Neural progenitor cell (in vitro differentiated cells): ENCODE data around the gene ALKBH7. TPM values are rescaled to one million over a fixed set of nuclear protein-coding genes. Genes with fewer than 3 reads are reported as not detected.
A peak's percentile ranks its signal among the peaks of the same experiment; 100 is the strongest.

ENCODE experiments used
- DNase-seq: peaks from one replicate; pipeline ENCODE4 v3.0.0-alpha.2; 2016; ENCODE audit warnings: low spot score
- H2AFZ ChIP-seq: fragments of 200-600 bp; sonication (generic); replicated peaks from 2 replicates; pipeline ENCODE4 v1.6.1; 2016; ENCODE audit warnings: antibody characterized with exemption
- H3F3A ChIP-seq: fragments of 200-600 bp; sonication (generic); 2 replicates; pipeline ENCODE4 v1.6.1; 2016; ENCODE audit warnings: antibody characterized with exemption, low read depth
- H3K27ac ChIP-seq: fragments of 200-600 bp; sonication (generic); 2 replicates; pipeline ENCODE4 v1.5.1; 2016; ENCODE audit warnings: mild to moderate bottlenecking
- H3K27me3 ChIP-seq: fragments of 200-600 bp; sonication (generic); 2 replicates; pipeline ENCODE4 v1.6.1; 2016; ENCODE audit warnings: mild to moderate bottlenecking, moderate library complexity
- H3K36me3 ChIP-seq: fragments of 200-600 bp; sonication (generic); 2 replicates; pipeline ENCODE4 v1.5.1; 2016
- H3K4me1 ChIP-seq: fragments of 200-600 bp; sonication (generic); 2 replicates; pipeline ENCODE4 v1.6.1; 2016; ENCODE audit warnings: mixed run types
- H3K4me2 ChIP-seq: fragments of 200-600 bp; sonication (generic); 2 replicates; pipeline ENCODE4 v1.6.1; 2016
- H3K4me3 ChIP-seq: fragments of 200-600 bp; sonication (generic); 2 replicates; pipeline ENCODE4 v1.5.1; 2016
- H3K79me2 ChIP-seq: fragments of 200-600 bp; sonication (generic); 2 replicates; pipeline ENCODE4 v1.6.1; 2016; ENCODE audit warnings: low read depth
- H3K9ac ChIP-seq: fragments of 200-600 bp; sonication (generic); 2 replicates; pipeline ENCODE4 v1.6.1; 2016
- H3K9me3 ChIP-seq: fragments of 200-600 bp; sonication (generic); 2 replicates; pipeline ENCODE4 v1.5.1; 2016; ENCODE audit warnings: low read depth
- H4K20me1 ChIP-seq: fragments of 200-600 bp; sonication (generic); 2 replicates; pipeline ENCODE4 v1.6.1; 2016; ENCODE audit warnings: low read depth
- H3K27ac Mint-ChIP-seq: 3 replicates; pipeline ENCODE4 v1.8.0; 2021; ENCODE audit warnings: mixed read lengths
- H3K27me3 Mint-ChIP-seq: 2 replicates; pipeline ENCODE4 v1.8.0; 2022; ENCODE audit warnings: low read depth, mild to moderate bottlenecking, inconsistent platforms, moderate library complexity, mixed read lengths; ENCODE audit not compliant: insufficient read depth
- H3K36me3 Mint-ChIP-seq: 3 replicates; pipeline ENCODE4 v1.8.0; 2021; ENCODE audit warnings: mixed read lengths
- H3K4me1 Mint-ChIP-seq: 3 replicates; pipeline ENCODE4 v1.8.0; 2021; ENCODE audit warnings: mixed read lengths
- H3K4me3 Mint-ChIP-seq: 3 replicates; pipeline ENCODE4 v1.8.0; 2021; ENCODE audit warnings: mild to moderate bottlenecking, moderate library complexity, mixed read lengths
- H3K9me3 Mint-ChIP-seq: 3 replicates; pipeline ENCODE4 v1.8.0; 2020; ENCODE audit warnings: mixed read lengths
- CTCF ChIP-seq: fragments of 200-600 bp; sonication (generic); IDR thresholded peaks from 2 replicates; pipeline ENCODE4 v1.5.1; 2017; ENCODE audit warnings: antibody characterized with exemption, mild to moderate bottlenecking
- EZH2 ChIP-seq: fragments of 200-600 bp; sonication (generic); IDR thresholded peaks from 2 replicates; pipeline ENCODE4 v1.6.1; 2017; ENCODE audit warnings: antibody characterized with exemption, mild to moderate bottlenecking, moderate library complexity
- EZH2phosphoT487 ChIP-seq: fragments of 200-600 bp; sonication (generic); IDR thresholded peaks from 2 replicates; pipeline ENCODE4 v1.6.1; 2017; ENCODE audit warnings: antibody characterized with exemption
- total RNA-seq: library from RNA; depleted of rRNA; stranded (reverse); fragments of >200 nt; gene quantifications from 2 replicates; pipeline ENCODE4 v1.2.3, GENCODE V29; 2015; ENCODE audit warnings: low replicate concordance

ALKBH7 gene
- total RNA-seq, 1 donor from 2014 or later: 19.7 TPM

- Mint-ChIP-seq H3K36me3 (peaks cover 29% of the 10 kb centered on the region), H3K9me3 (no peaks in the 10 kb centered on the region), H3K4me3 (peak overlapping the region; percentile 28), H3K4me1 (no peaks in the 10 kb centered on the region), H3K27ac (no peak overlapping the region), H3K27me3 (peaks cover 2% of the 10 kb centered on the region)
- no peak overlapping the region for H3K27ac ChIP-seq
- no peaks in the 10 kb centered on the region for H3K4me1 ChIP-seq
- TF ChIP-seq EZH2phosphoT487 (no peak), EZH2 (no peak), CTCF (no peak)
- H3K4me2 ChIP-seq: no peak overlapping the region
- H3K79me2 ChIP-seq: no peaks in the 10 kb centered on the region
- H3K27me3 ChIP-seq: no peaks in the 10 kb centered on the region
- H4K20me1 ChIP-seq: no peaks in the 10 kb centered on the region
- no peak overlapping the region for H2AFZ ChIP-seq
- no peak for DNase-seq
- H3K4me3 ChIP-seq: no peak overlapping the region
- H3K9me3 ChIP-seq: no peaks in the 10 kb centered on the region
- H3F3A ChIP-seq: peaks cover 2% of the 10 kb centered on the region
- H3K36me3 ChIP-seq: no peaks in the 10 kb centered on the region
- H3K9ac ChIP-seq: no peak overlapping the region
Measured at GRCh38 chr19:6383188-6383587, 10.6 kb downstream of the ALKBH7 start.

- no peaks in the 10 kb centered on the region for H3K36me3 ChIP-seq
- H3K36me3 Mint-ChIP-seq: peaks cover 25% of the 10 kb centered on the region
Measured at GRCh38 chr19:6384381-6384780, 11.8 kb downstream of the ALKBH7 start.

GRCh38 chr19:6387372-6387771, 14.8 kb downstream of the ALKBH7 start:
- Mint-ChIP-seq H3K4me1 (peaks cover 8% of the 10 kb centered on the region), H3K9me3 (no peaks in the 10 kb centered on the region), H3K27ac (no peak overlapping the region), H3K4me3 (no peak overlapping the region), H3K27me3 (peaks cover 2% of the 10 kb centered on the region), H3K36me3 (peaks cover 14% of the 10 kb centered on the region)
- DNase-seq: no peak
- Histone ChIP-seq H2AFZ (no peak overlapping the region), H3K4me3 (no peak overlapping the region), H3K36me3 (no peaks in the 10 kb centered on the region), H3K4me1 (peaks cover 7% of the 10 kb centered on the region), H3K27ac (no peak overlapping the region), H3K4me2 (no peak overlapping the region), H3K27me3 (no peaks in the 10 kb centered on the region), H3K9me3 (no peaks in the 10 kb centered on the region), H3K9ac (no peak overlapping the region), H3K79me2 (peaks cover 20% of the 10 kb centered on the region), H3F3A (no peaks in the 10 kb centered on the region), H4K20me1 (no peaks in the 10 kb centered on the region)
- TF ChIP-seq EZH2phosphoT487 (no peak), CTCF (no peak), EZH2 (no peak)

More at GRCh38 chr19:6384381-6384780, 11.8 kb downstream of the ALKBH7 start:
- no peaks in the 10 kb centered on the region for H4K20me1 ChIP-seq
- no peaks in the 10 kb centered on the region for H3K9me3 Mint-ChIP-seq
- no peaks in the 10 kb centered on the region for H3K4me1 Mint-ChIP-seq
- no peak overlapping the region for H3K9ac ChIP-seq
- DNase-seq: no peak
- H3K4me2 ChIP-seq: no peak overlapping the region
- no peaks in the 10 kb centered on the region for H3F3A ChIP-seq
- H3K9me3 ChIP-seq: no peaks in the 10 kb centered on the region
- no peaks in the 10 kb centered on the region for H3K4me1 ChIP-seq
- no peak overlapping the region for H3K4me3 Mint-ChIP-seq
- H3K27me3 Mint-ChIP-seq: no peaks in the 10 kb centered on the region
- no peaks in the 10 kb centered on the region for H3K27me3 ChIP-seq
- no peak overlapping the region for H3K4me3 ChIP-seq
- no peak overlapping the region for H3K27ac ChIP-seq
- TF ChIP-seq EZH2: no peak
- TF ChIP-seq CTCF: no peak
- no peak for TF ChIP-seq EZH2phosphoT487
- no peaks in the 10 kb centered on the region for H3K79me2 ChIP-seq
- no peak overlapping the region for H2AFZ ChIP-seq
- no peak overlapping the region for H3K27ac Mint-ChIP-seq
